OCI-LY1 (cell line): ENCODE measurements around the gene CTSE.

Source experiments
- CTCF ChIP-seq: fragments of 200-600 bp; sonication (generic), shearing (Covaris generic); IDR thresholded peaks from 2 replicates; pipeline ENCODE4 v1.5.1; 2017; ENCODE audit warnings: mild to moderate bottlenecking, antibody characterized with exemption, low read length, moderate library complexity, mixed read lengths
- EZH2 ChIP-seq: fragments of 200-600 bp; sonication (generic), shearing (Covaris generic); IDR thresholded peaks from 2 replicates; pipeline ENCODE4 v1.8.0; 2017; ENCODE audit warnings: borderline replicate concordance, mixed run types, mild to moderate bottlenecking, antibody characterized with exemption, low read length, moderate library complexity, mixed read lengths

GRCh38 chr1:205979301-205979700 lies 44.4 kb downstream of the CTSE start:
- TF ChIP-seq CTCF (no peak), EZH2 (no peak)
